Measurements from ENCODE around the gene INSRR. TPM values are rescaled to one million over a fixed set of nuclear protein-coding genes. Genes with fewer than 3 reads are reported as not detected.

INSRR gene
- total RNA-seq, 1 donor from 2014 or later, result not detected

DNA sequence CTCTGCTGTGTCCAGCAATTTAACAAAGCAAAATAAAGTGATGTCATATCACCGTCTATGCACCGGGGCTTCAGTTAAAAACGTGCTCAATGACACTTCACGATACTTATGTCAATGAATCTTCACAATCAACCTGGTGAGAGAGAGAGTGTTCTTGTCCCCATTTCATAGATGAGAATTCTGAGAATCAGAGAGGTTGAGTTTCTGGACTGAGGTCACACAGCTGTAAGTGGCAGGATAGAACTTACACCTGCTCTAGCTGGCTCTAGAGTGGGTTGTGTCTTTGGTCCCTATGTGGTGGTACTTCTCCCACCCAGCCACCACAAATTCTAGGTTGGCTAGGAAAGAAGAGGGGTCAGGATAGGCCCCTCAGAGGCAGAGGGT lies 6.9 kb upstream of the INSRR start:
- H3K4me3 Mint-ChIP-seq (ENCODE audit: low read depth), result no peak overlapping the region
- peaks cover 89% of the 10 kb centered on the region for H3K27me3 Mint-ChIP-seq

DNA sequence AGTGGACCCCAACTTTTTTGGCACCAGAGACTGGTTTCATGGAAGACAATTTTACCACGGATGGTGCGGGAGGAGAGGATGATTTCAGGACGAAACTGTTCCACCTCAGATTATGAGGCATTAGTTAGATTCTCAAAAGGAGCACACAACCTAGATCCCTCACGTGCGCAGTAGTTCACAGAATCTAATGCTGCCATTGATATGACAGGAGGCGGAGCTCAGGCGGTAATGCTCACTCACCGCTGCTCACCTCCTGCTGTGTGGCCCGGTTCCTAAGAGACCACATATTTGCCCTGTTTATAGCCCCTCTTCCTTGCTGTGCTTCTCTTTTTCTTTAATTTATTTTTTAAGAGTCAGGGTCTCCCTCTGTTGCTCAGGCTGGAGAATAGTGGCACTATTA lies 6.3 kb upstream of the INSRR start:
- no peaks in the 10 kb centered on the region for H3K36me3 Mint-ChIP-seq (ENCODE audit: insufficient read depth)
- H3K27me3 Mint-ChIP-seq, result peaks cover 86% of the 10 kb centered on the region
- TF ChIP-seq, protein P1, sequence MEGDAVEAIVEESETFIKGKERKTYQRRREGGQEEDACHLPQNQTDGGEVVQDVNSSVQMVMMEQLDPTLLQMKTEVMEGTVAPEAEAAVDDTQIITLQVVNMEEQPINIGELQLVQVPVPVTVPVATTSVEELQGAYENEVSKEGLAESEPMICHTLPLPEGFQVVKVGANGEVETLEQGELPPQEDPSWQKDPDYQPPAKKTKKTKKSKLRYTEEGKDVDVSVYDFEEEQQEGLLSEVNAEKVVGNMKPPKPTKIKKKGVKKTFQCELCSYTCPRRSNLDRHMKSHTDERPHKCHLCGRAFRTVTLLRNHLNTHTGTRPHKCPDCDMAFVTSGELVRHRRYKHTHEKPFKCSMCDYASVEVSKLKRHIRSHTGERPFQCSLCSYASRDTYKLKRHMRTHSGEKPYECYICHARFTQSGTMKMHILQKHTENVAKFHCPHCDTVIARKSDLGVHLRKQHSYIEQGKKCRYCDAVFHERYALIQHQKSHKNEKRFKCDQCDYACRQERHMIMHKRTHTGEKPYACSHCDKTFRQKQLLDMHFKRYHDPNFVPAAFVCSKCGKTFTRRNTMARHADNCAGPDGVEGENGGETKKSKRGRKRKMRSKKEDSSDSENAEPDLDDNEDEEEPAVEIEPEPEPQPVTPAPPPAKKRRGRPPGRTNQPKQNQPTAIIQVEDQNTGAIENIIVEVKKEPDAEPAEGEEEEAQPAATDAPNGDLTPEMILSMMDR (IDR thresholded peaks at IDR 0.05; ENCODE audit: unreplicated experiment), result no peak
- no peak overlapping the region for H3K4me3 Mint-ChIP-seq (ENCODE audit: low read depth)
- DNase-seq (ENCODE audit: low spot score, unreplicated experiment), result no peak
- no peaks in the 10 kb centered on the region for H3K9me3 Mint-ChIP-seq (ENCODE audit: low read depth)
- no peak overlapping the region for H3K27ac Mint-ChIP-seq
- peaks cover 5% of the 10 kb centered on the region for H3K4me1 Mint-ChIP-seq (ENCODE audit: low read depth)

More for the DNA sequence above, 6.9 kb upstream of the INSRR start:
- H3K9me3 Mint-ChIP-seq (ENCODE audit: low read depth), result no peaks in the 10 kb centered on the region
- no peak for DNase-seq (ENCODE audit: low spot score, unreplicated experiment)
- no peaks in the 10 kb centered on the region for H3K36me3 Mint-ChIP-seq (ENCODE audit: insufficient read depth)
- peaks cover 3% of the 10 kb centered on the region for H3K4me1 Mint-ChIP-seq (ENCODE audit: low read depth)
- H3K27ac Mint-ChIP-seq, result no peak overlapping the region
- TF ChIP-seq, protein P1 (IDR thresholded peaks at IDR 0.05; ENCODE audit: unreplicated experiment), result no peak

DNA sequence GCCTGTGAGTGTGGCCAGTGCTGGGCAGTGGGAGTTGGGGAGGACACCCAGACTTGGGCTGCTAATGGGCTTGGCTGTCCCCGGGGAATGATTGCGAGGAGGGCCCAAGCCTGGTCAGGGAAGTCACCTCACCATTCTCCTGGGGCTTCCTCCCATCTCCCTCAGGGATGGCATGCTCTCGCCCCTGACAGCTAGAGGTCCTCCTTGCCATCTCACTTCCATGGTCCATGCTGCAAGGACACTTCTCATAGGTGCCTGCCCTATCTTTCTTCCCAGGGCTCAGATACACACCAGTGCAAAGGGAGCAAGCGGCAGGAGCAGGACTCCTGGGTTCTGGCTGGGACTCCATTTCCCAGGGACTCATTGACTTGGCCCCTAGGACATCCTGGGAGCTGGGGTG lies 5.9 kb upstream of the INSRR start:
- peaks cover 86% of the 10 kb centered on the region for H3K27me3 Mint-ChIP-seq
- no peaks in the 10 kb centered on the region for H3K36me3 Mint-ChIP-seq (ENCODE audit: insufficient read depth)
- H3K27ac Mint-ChIP-seq, result no peak overlapping the region
- H3K9me3 Mint-ChIP-seq (ENCODE audit: low read depth), result no peaks in the 10 kb centered on the region
- DNase-seq (ENCODE audit: low spot score, unreplicated experiment), result no peak
- TF ChIP-seq, protein P1 (IDR thresholded peaks at IDR 0.05; ENCODE audit: unreplicated experiment), result no peak
- H3K4me3 Mint-ChIP-seq (ENCODE audit: low read depth), result no peak overlapping the region
- H3K4me1 Mint-ChIP-seq (ENCODE audit: low read depth), result peaks cover 6% of the 10 kb centered on the region

DNA sequence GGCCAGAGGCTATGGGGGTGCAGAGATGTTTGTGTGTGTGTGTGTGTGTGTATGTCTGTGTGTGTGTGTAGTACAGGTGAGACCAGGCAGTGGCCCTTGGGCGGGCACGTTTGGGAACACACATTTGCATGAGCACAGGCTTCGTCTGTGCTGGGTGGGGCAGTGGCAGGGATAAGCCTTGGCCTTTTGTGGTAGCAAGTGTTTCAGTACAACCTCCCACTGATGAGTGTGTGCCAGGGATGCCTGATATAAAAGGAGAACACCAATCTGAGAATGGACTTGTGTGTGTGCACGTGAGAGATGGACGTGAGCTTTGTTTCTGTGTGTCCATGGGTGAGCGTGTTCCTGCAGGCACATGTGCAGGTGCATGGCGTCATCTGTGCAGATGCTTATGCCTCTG lies 4.7 kb upstream of the INSRR start:
- TF ChIP-seq, protein P1 (IDR thresholded peaks at IDR 0.05; ENCODE audit: unreplicated experiment), result no peak
- Mint-ChIP-seq H3K4me3 (ENCODE audit: low read depth) (no peak overlapping the region), H3K27ac (no peak overlapping the region), H3K27me3 (peaks cover 83% of the 10 kb centered on the region), H3K9me3 (ENCODE audit: low read depth) (no peaks in the 10 kb centered on the region), H3K36me3 (ENCODE audit: insufficient read depth) (no peaks in the 10 kb centered on the region), H3K4me1 (ENCODE audit: low read depth) (peaks cover 8% of the 10 kb centered on the region)
- no peak for DNase-seq (ENCODE audit: low spot score, unreplicated experiment)

DNA sequence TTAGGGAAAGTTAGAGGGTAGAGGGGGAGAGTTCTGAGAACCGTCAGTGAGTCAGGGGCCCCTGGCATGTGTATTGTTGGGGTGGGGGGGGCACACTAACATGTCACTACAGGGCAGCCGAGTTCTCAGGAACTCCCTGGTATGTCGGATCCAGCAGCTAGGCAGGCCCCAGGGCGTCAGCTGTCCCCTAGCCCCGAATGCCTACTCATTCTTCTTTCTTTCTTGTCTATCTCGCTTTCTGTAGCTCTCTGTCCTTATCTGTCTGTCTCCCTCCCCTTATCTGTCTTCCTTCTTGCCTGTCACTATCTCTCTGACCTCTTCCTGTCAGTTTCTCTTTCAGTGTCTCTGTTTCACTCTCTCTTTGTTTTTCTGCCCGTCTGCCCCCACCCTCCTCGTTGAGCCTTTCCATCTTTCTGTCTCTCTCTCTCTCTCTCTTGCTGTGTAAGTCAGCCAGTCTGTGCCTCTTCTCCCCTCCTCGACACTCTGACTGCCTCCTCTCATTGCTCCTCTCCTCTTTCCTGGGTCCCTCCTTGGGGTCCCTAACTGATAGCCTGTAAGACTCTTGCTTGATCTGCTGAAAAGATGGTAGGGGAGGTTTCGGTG lies 4.2 kb upstream of the INSRR start:
- no peak for DNase-seq (ENCODE audit: low spot score, unreplicated experiment)
- Mint-ChIP-seq H3K27ac (no peak overlapping the region), H3K9me3 (ENCODE audit: low read depth) (no peaks in the 10 kb centered on the region), H3K27me3 (peaks cover 83% of the 10 kb centered on the region), H3K4me3 (ENCODE audit: low read depth) (no peak overlapping the region), H3K4me1 (ENCODE audit: low read depth) (peaks cover 9% of the 10 kb centered on the region), H3K36me3 (ENCODE audit: insufficient read depth) (no peaks in the 10 kb centered on the region)
- TF ChIP-seq, protein P1 (IDR thresholded peaks at IDR 0.05; ENCODE audit: unreplicated experiment), result no peak
